SU-DHL-6 (cell line): ENCODE measurements around the gene KLHL22.

Source experiments
- EZH2phosphoT487 ChIP-seq: fragments of 200-600 bp; sonication (generic), shearing (Covaris generic); conservative IDR thresholded peaks from 2 replicates; pipeline ENCODE4 v1.6.1; 2018; ENCODE audit warnings: mild to moderate bottlenecking, antibody characterized with exemption, low read length, moderate library complexity, mixed read lengths
- TF ChIP-seq, protein P1 (sequence below): fragments of 200-600 bp; sonication (generic); IDR thresholded peaks from one replicate; pipeline ENCODE4 v1.5.1; 2017; ENCODE audit warnings: antibody characterized with exemption, mild to moderate bottlenecking, low read length, moderate library complexity; ENCODE audit not compliant: insufficient read depth, poor library complexity, severe bottlenecking

- TF ChIP-seq, protein P1, sequence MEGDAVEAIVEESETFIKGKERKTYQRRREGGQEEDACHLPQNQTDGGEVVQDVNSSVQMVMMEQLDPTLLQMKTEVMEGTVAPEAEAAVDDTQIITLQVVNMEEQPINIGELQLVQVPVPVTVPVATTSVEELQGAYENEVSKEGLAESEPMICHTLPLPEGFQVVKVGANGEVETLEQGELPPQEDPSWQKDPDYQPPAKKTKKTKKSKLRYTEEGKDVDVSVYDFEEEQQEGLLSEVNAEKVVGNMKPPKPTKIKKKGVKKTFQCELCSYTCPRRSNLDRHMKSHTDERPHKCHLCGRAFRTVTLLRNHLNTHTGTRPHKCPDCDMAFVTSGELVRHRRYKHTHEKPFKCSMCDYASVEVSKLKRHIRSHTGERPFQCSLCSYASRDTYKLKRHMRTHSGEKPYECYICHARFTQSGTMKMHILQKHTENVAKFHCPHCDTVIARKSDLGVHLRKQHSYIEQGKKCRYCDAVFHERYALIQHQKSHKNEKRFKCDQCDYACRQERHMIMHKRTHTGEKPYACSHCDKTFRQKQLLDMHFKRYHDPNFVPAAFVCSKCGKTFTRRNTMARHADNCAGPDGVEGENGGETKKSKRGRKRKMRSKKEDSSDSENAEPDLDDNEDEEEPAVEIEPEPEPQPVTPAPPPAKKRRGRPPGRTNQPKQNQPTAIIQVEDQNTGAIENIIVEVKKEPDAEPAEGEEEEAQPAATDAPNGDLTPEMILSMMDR, result no peak
- no peak for TF ChIP-seq EZH2phosphoT487
Observed at GRCh38 chr22:20399866-20400605, 95.6 kb downstream of the KLHL22 start.
